HepG2 (cell line): ENCODE data around the gene NGEF. TPM values are rescaled to one million over a fixed set of nuclear protein-coding genes. Genes with fewer than 3 reads are reported as not detected.

Experiments
- ATAD3A ChIP-seq: sonication (generic); formaldehyde crosslinking; IDR thresholded peaks from 2 replicates; pipeline ENCODE4 v1.4.0; 2020; ENCODE audit warnings: missing genetic modification reagents
- CBX1 ChIP-seq: IDR thresholded peaks from one replicate; pipeline ENCODE4 v1.6.1; 2016; ENCODE audit warnings: antibody characterized with exemption, low read depth
- CHD4 ChIP-seq: fragments of 200-600 bp; sonication (generic); IDR thresholded peaks from 2 replicates; pipeline ENCODE4 v1.7.0; 2017; ENCODE audit warnings: mild to moderate bottlenecking, low read length, borderline replicate concordance
- FOSL1 ChIP-seq: sonication (generic); formaldehyde crosslinking; IDR thresholded peaks from 2 replicates; pipeline ENCODE4 v1.9.0; 2021; ENCODE audit warnings: missing genetic modification reagents, borderline replicate concordance
- FOXA3 ChIP-seq: IDR thresholded peaks from 2 replicates; pipeline ENCODE4 v1.6.1; 2016; ENCODE audit warnings: missing genetic modification reagents, missing compliant biosample characterization
- LCORL ChIP-seq, 2 experiments: fragments of 450-650 bp in 1 of 2; sonication (generic) in 1 of 2; formaldehyde crosslinking in 1 of 2; IDR thresholded peaks; 2 replicates each; pipeline versions ENCODE4 v1.5.0 to v1.6.1; 2017 to 2020; ENCODE audit warnings: antibody characterized with exemption in 1 of 2, missing genetic modification reagents in 1 of 2
- MEIS1 ChIP-seq: sonication (generic); formaldehyde crosslinking; IDR thresholded peaks from 2 replicates; pipeline ENCODE4 v1.9.0; 2021; ENCODE audit warnings: mild to moderate bottlenecking, missing genetic modification reagents, moderate library complexity, borderline replicate concordance
- NFE2 ChIP-seq: sonication (generic); formaldehyde crosslinking; IDR thresholded peaks from 2 replicates; pipeline ENCODE4 v1.4.0; 2020; ENCODE audit warnings: missing genetic modification reagents
- POGZ ChIP-seq: sonication (generic); formaldehyde crosslinking; IDR thresholded peaks from 2 replicates; pipeline ENCODE4 v1.4.0; 2020; ENCODE audit warnings: mild to moderate bottlenecking, missing genetic modification reagents
- POLR2AphosphoS5 ChIP-seq: IDR thresholded peaks from 2 replicates; pipeline ENCODE4 v1.6.1; 2012; ENCODE audit warnings: low read depth, low read length
- POLR2G ChIP-seq: fragments of 200-400 bp; formaldehyde crosslinking; IDR thresholded peaks from 2 replicates; pipeline ENCODE4 v1.6.1; 2018; ENCODE audit warnings: mild to moderate bottlenecking, low read depth, low read length, moderate library complexity
- RELA ChIP-seq: sonication (generic); formaldehyde crosslinking; IDR thresholded peaks from 2 replicates; pipeline ENCODE4 v1.4.0; 2020; ENCODE audit warnings: missing genetic modification reagents
- RNF2 ChIP-seq: fragments of 450-650 bp; conservative IDR thresholded peaks from 2 replicates; pipeline ENCODE4 v1.6.1; 2016; ENCODE audit warnings: low read depth
- SIX4 ChIP-seq: sonication (generic); formaldehyde crosslinking; IDR thresholded peaks from 2 replicates; pipeline ENCODE4 v1.4.0; 2020; ENCODE audit warnings: missing genetic modification reagents
- SP1 ChIP-seq, 2 experiments: fragments of 450-650 bp in 1 of 2; sonication (generic) in 1 of 2; formaldehyde crosslinking in 1 of 2; IDR thresholded peaks; 2 replicates each; pipeline versions ENCODE4 v1.4.0 to v1.6.1; 2016 to 2020; ENCODE audit warnings: missing genetic modification reagents in 1 of 2
- SSRP1 ChIP-seq: IDR thresholded peaks from 2 replicates; pipeline ENCODE4 v1.6.1; 2016; ENCODE audit warnings: control low read depth
- THAP11 ChIP-seq: IDR thresholded peaks from 2 replicates; pipeline ENCODE4 v1.6.1; 2016; ENCODE audit warnings: missing biosample characterization, missing genetic modification reagents
- YEATS4 ChIP-seq: sonication (generic); formaldehyde crosslinking; IDR thresholded peaks from 2 replicates; pipeline ENCODE4 v1.4.0; 2020; ENCODE audit warnings: missing genetic modification reagents, borderline replicate concordance
- ZC3H4 ChIP-seq: sonication (generic); formaldehyde crosslinking; IDR thresholded peaks from 2 replicates; pipeline ENCODE4 v1.4.0; 2020; ENCODE audit warnings: missing genetic modification reagents, borderline replicate concordance
- ZNF318 ChIP-seq: sonication (generic); formaldehyde crosslinking; IDR thresholded peaks from 2 replicates; pipeline ENCODE4 v1.4.0; 2020; ENCODE audit warnings: mild to moderate bottlenecking, missing genetic modification reagents
- ZNF44 ChIP-seq: sonication (generic); formaldehyde crosslinking; IDR thresholded peaks from 2 replicates; pipeline ENCODE4 v1.5.1; 2020; ENCODE audit warnings: mild to moderate bottlenecking, missing genetic modification reagents
- ZNF788 ChIP-seq: sonication (generic); formaldehyde crosslinking; IDR thresholded peaks from 2 replicates; pipeline ENCODE4 v1.5.0; 2020; ENCODE audit warnings: mild to moderate bottlenecking, missing genetic modification reagents, borderline replicate concordance
- polyA plus RNA-seq, 8 experiments: library from polyadenylated mRNA; depleted of rRNA in 3 of 8; stranded (reverse) in 7 of 8; unstranded in 1 of 8; fragments of >200 nt; fragmentation: Illumina TruSeq in 4 of 8; extraction: Trizol in 4 of 8; gene quantifications; 2 replicates each; pipeline versions ENCODE4 v1.2.1 to v1.2.3, GENCODE V29; 2011 to 2016; ENCODE audit warnings: low read depth in 4 of 8, missing spikeins in 1 of 8, mixed read lengths in 1 of 8; ENCODE audit not compliant: insufficient read depth in 1 of 8
- total RNA-seq, 5 experiments: library from RNA; depleted of rRNA; stranded (reverse); fragments of >200 nt; fragmentation: Illumina TruSeq; extraction: Trizol; gene quantifications; 2 replicates each; pipeline ENCODE4 v1.2.3, GENCODE V29; 2016; ENCODE audit warnings: low read depth in 1 of 5
- TF ChIP-seq, protein P1 (sequence below): sonication (generic); formaldehyde crosslinking; IDR thresholded peaks from 2 replicates; pipeline ENCODE4 v1.4.0; 2020; ENCODE audit warnings: missing genetic modification reagents

The NGEF gene
- total and polyA plus RNA-seq, 2 of the 13 experiments (the other 11 are each of a cell fraction or from before 2014, with no cell fraction given), result 14.4 to 36.9 TPM

DNA sequence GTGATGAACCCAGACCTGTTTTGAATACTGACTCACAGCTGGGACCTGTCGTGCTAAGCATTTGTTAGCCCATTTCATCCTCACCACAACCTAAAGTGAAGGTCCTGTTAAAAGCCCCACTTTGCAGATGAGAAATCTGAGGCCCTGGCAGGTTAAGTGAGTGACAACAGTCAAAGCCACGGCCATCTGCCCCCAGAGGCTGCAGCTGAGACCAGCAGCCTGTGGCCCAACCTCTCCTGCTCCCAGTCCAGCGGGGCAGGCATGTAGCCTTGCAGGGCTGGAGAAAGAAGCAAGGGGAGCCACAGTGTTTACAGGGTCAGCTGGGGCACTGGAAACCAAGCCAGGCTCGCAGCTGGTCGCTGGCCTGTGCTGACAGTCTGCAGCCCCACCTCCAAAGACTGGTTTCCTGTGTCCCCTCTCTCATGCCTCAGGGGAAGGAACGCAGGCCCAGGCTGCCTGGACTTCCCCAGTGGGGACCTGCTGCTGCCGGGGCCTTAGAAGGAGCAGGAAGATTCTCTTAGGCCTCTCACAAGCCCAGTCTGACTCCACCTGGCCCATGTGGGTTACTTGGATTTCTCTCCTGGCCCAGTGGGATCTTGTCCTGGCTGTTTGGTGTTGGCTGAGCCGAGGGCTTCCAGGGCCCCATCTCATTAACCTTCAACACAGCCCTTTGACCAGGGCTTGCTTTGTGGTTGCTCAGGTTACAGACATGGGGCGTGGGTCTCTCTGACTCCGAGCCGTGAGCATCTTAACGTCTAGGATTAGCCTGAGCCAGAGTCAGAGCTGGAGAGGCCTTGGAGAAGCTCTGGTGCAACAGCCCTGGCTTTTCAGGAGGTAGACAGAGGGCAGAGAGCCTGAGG lies 48.8 kb upstream of the NGEF start (continued):
- TF ChIP-seq THAP11 (CRISPR knock-in tag) (peak; percentile 34; the same call in 1 of the 2 replicates), SP1 (IDR thresholded peaks at IDR 0.05) (no peak), SP1 (CRISPR knock-in tag; IDR thresholded peaks at IDR 0.05) (no peak), SSRP1 (CRISPR knock-in tag) (no peak), RELA (CRISPR knock-in tag) (no peak), RNF2 (no peak), CHD4 (peak; percentile 88), ZNF318 (CRISPR knock-in tag) (no peak), SIX4 (CRISPR knock-in tag) (peak; percentile 89), NFE2 (CRISPR knock-in tag) (no peak), CBX1 (peak; percentile 69), FOSL1 (CRISPR knock-in tag) (no peak), ATAD3A (0 out of 2 replicates have a peak, but pooled peaks have one; percentile 10), YEATS4 (CRISPR knock-in tag) (no peak; the same call in none of the 2 replicates), MEIS1 (peak; percentile 30; the same call in 1 of the 2 replicates), ZNF44 (CRISPR knock-in tag) (no peak), POLR2AphosphoS5 (no peak), ZNF788 (CRISPR knock-in tag) (peak; percentile 94), LCORL (IDR thresholded peaks at IDR 0.05) (no peak), LCORL (CRISPR knock-in tag; IDR thresholded peaks at IDR 0.05) (peak; percentile 88), POLR2G (peak; percentile 59), ZC3H4 (CRISPR knock-in tag) (no peak), POGZ (CRISPR knock-in tag) (peak; percentile 84), FOXA3 (peak; percentile 91)
- TF ChIP-seq, protein P1, sequence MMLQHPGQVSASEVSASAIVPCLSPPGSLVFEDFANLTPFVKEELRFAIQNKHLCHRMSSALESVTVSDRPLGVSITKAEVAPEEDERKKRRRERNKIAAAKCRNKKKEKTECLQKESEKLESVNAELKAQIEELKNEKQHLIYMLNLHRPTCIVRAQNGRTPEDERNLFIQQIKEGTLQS (CRISPR knock-in tag), result no peak; the same call in 1 of the 2 replicates
